H1 (cell line): ENCODE results near the gene POLR2H. TPM values are rescaled to one million over a fixed set of nuclear protein-coding genes. Genes with fewer than 3 reads are reported as not detected.

Experiments
- CTCF ChIA-PET: fragments of 300-600 bp; sonication (Branson Sonifier 250); formaldehyde crosslinking; loops from one replicate; lab custom pipeline; 2021; ENCODE audit not compliant: partially characterized antibody; lab: Charles Lee
- POLR2A ChIA-PET: fragments of 300-600 bp; sonication (Branson Sonifier 250); formaldehyde crosslinking; loops from one replicate; lab custom pipeline; 2021; ENCODE audit warnings: inconsistent platforms; ENCODE audit not compliant: partially characterized antibody; lab: Charles Lee
- DNase-seq, 2 experiments: peaks; one replicate each; pipeline versions ENCODE4 v3.0.0 to v3.0.0-alpha.2; 2010 to 2022; ENCODE audit warnings: low spot score in 2 of 2, low read depth in 1 of 2, mixed read lengths in 1 of 2
- FAIRE-seq: peaks from 2 replicates; lab custom pipeline; 2011; peaks lifted over from hg19 to GRCh38; lab: Jason Lieb, UNC
- H2AFZ ChIP-seq: 2 replicates; pipeline ENCODE4 v1.8.1; 2012; ENCODE audit warnings: low read length, inconsistent platforms
- H2AK5ac ChIP-seq: 2 replicates; pipeline ENCODE4 v1.6.1; 2013; ENCODE audit warnings: low read depth, low read length
- H2BK120ac ChIP-seq: replicated peaks from 2 replicates; pipeline ENCODE3; 2013; ENCODE audit warnings: low read depth, low read length, inconsistent platforms
- H2BK12ac ChIP-seq: 2 replicates; pipeline ENCODE4 v1.6.1; 2013; ENCODE audit warnings: low read depth, low read length
- H2BK15ac ChIP-seq: 2 replicates; pipeline ENCODE4 v1.6.1; 2013; ENCODE audit warnings: low read length
- H2BK20ac ChIP-seq: 2 replicates; pipeline ENCODE4 v1.6.1; 2013; ENCODE audit warnings: low read length
- H2BK5ac ChIP-seq: 2 replicates; pipeline ENCODE4 v1.6.1; 2013; ENCODE audit warnings: low read depth, low read length
- H3K14ac ChIP-seq: 2 replicates; pipeline ENCODE4 v1.6.1; 2013; ENCODE audit warnings: inconsistent platforms; ENCODE audit not compliant: insufficient read length
- H3K18ac ChIP-seq: 2 replicates; pipeline ENCODE4 v1.6.1; 2013; ENCODE audit warnings: low read length; ENCODE audit errors: extremely low read depth
- H3K23ac ChIP-seq: 2 replicates; pipeline ENCODE4 v1.6.1; 2013; ENCODE audit warnings: inconsistent platforms; ENCODE audit not compliant: insufficient read length
- H3K23me2 ChIP-seq: 2 replicates; pipeline ENCODE4 v1.6.1; 2013; ENCODE audit warnings: low read depth, low read length
- H3K27ac ChIP-seq: 2 replicates; pipeline ENCODE4 v1.6.1; 2011; ENCODE audit warnings: low read depth, low read length, inconsistent platforms
- H3K27me3 ChIP-seq, 4 experiments: replicated peaks in 1 of 4; 1 replicate in 1 of 4; 2 replicates in 3 of 4; pipeline versions ENCODE4 v1.6.1 to v1.8.1; 2011 to 2013; ENCODE audit warnings: low read length in 3 of 4, mild to moderate bottlenecking in 3 of 4, inconsistent platforms in 2 of 4, mixed read lengths in 2 of 4, moderate library complexity in 1 of 4; ENCODE audit not compliant: control insufficient read depth in 3 of 4, insufficient read depth in 3 of 4; ENCODE audit errors: extremely low read depth in 1 of 4
- H3K36me3 ChIP-seq, 4 experiments: 2 replicates each; pipeline versions ENCODE4 v1.6.1 to v1.8.1; 2011 to 2013; ENCODE audit warnings: mild to moderate bottlenecking in 4 of 4, low read length in 3 of 4, moderate library complexity in 2 of 4, control low read depth in 1 of 4, inconsistent platforms in 1 of 4; ENCODE audit not compliant: insufficient read depth in 4 of 4, control insufficient read depth in 2 of 4
- H3K4ac ChIP-seq: replicated peaks from 2 replicates; pipeline ENCODE3; 2013; ENCODE audit warnings: low read length, low read depth, mixed read lengths, inconsistent platforms; ENCODE audit not compliant: insufficient read length
- H3K4me1 ChIP-seq, 4 experiments: replicated peaks in 1 of 4; 1 replicate in 1 of 4; 2 replicates in 3 of 4; pipeline versions ENCODE4 v1.6.1 to v1.8.1; 2011 to 2013; ENCODE audit warnings: low read length in 3 of 4, inconsistent platforms in 2 of 4, mixed read lengths in 1 of 4; ENCODE audit not compliant: insufficient read depth in 4 of 4, control insufficient read depth in 3 of 4
- H3K4me2 ChIP-seq, 2 experiments: 2 replicates each; pipeline versions ENCODE4 v1.6.1 to v1.8.1; 2011 to 2013; ENCODE audit warnings: low read depth in 2 of 2, low read length in 2 of 2, control low read depth in 1 of 2, inconsistent platforms in 1 of 2, mild to moderate bottlenecking in 1 of 2; ENCODE audit not compliant: insufficient read depth in 1 of 2
- H3K4me3 ChIP-seq, 4 experiments: fragments of 200-600, 300-600 bp in 1 of 4; sonication (generic), shearing (Covaris generic), sonication (Bioruptor Twin) in 1 of 4; 2 replicates each; pipeline versions ENCODE4 v1.5.1 to v1.8.1; 2011 to 2016; ENCODE audit warnings: low read length in 4 of 4, low read depth in 3 of 4, control low read depth in 2 of 4, inconsistent platforms in 2 of 4, mild to moderate bottlenecking in 2 of 4, mixed read lengths in 1 of 4, moderate library complexity in 1 of 4; ENCODE audit not compliant: insufficient read depth in 2 of 4; ENCODE audit errors: extremely low read depth in 1 of 4
- H3K56ac ChIP-seq: replicated peaks from 2 replicates; pipeline ENCODE3; 2013; ENCODE audit warnings: low read depth, mild to moderate bottlenecking, mixed read lengths, low read length, inconsistent platforms; ENCODE audit not compliant: insufficient read length
- H3K79me1 ChIP-seq: 2 replicates; pipeline ENCODE4 v1.6.1; 2013; ENCODE audit warnings: low read depth, low read length, control low read depth
- H3K79me2 ChIP-seq, 2 experiments: 2 replicates each; pipeline versions ENCODE4 v1.6.1 to v1.8.1; 2012 to 2013; ENCODE audit warnings: low read length in 2 of 2, mild to moderate bottlenecking in 2 of 2, inconsistent platforms in 1 of 2; ENCODE audit not compliant: insufficient read depth in 2 of 2, control insufficient read depth in 1 of 2
- H3K9ac ChIP-seq, 4 experiments: replicated peaks in 1 of 4; 1 replicate in 1 of 4; 2 replicates in 3 of 4; pipeline versions ENCODE4 v1.6.1 to v1.8.1; 2011 to 2013; ENCODE audit warnings: low read depth in 3 of 4, low read length in 3 of 4, control low read depth in 2 of 4, mild to moderate bottlenecking in 2 of 4, moderate library complexity in 2 of 4, inconsistent platforms in 1 of 4; ENCODE audit errors: extremely low read depth in 1 of 4
- H3K9me3 ChIP-seq, 2 experiments: 2 replicates each; pipeline versions ENCODE4 v1.6.1 to v1.8.1; 2012 to 2013; ENCODE audit warnings: mild to moderate bottlenecking in 2 of 2, moderate library complexity in 2 of 2, control low read depth in 1 of 2, inconsistent platforms in 1 of 2, low read depth in 1 of 2, low read length in 1 of 2, mixed read lengths in 1 of 2; ENCODE audit not compliant: insufficient read depth in 2 of 2
- H4K20me1 ChIP-seq, 2 experiments: replicated peaks in 1 of 2; 2 replicates each; pipeline versions ENCODE3 to v1.8.1; 2011 to 2013; ENCODE audit warnings: inconsistent platforms in 2 of 2, low read length in 2 of 2, mild to moderate bottlenecking in 1 of 2; ENCODE audit not compliant: insufficient read depth in 2 of 2, control insufficient read depth in 1 of 2
- H4K5ac ChIP-seq: 2 replicates; pipeline ENCODE4 v1.6.1; 2013; ENCODE audit warnings: low read length, low read depth, mixed read lengths, inconsistent platforms; ENCODE audit not compliant: insufficient read length
- H4K8ac ChIP-seq: 2 replicates; pipeline ENCODE4 v1.8.0; 2013; ENCODE audit warnings: mild to moderate bottlenecking, moderate library complexity, low read length, inconsistent platforms; ENCODE audit not compliant: insufficient read depth; ENCODE audit errors: extremely low read depth
- H4K91ac ChIP-seq: replicated peaks from 2 replicates; pipeline ENCODE3; 2013; ENCODE audit warnings: low read length, mixed read lengths, inconsistent platforms; ENCODE audit not compliant: insufficient read length
- ASH2L ChIP-seq: fragments of 200-600, 300-600 bp; sonication (generic); IDR thresholded peaks from one replicate; pipeline ENCODE4 v1.7.1; 2017; ENCODE audit warnings: low read length
- BRCA1 ChIP-seq: IDR thresholded peaks from 2 replicates; pipeline ENCODE4 v1.6.1; 2012; ENCODE audit warnings: low read depth, low read length, improper control_type of control experiment
- CREB1 ChIP-seq: IDR thresholded peaks from 2 replicates; pipeline ENCODE4 v1.6.1; 2012; ENCODE audit warnings: inconsistent platforms
- E2F6 ChIP-seq: IDR thresholded peaks from 2 replicates; pipeline ENCODE4 v1.6.1; 2012; ENCODE audit warnings: inconsistent platforms
- HDAC2 ChIP-seq, 2 experiments: fragments of 300-600 bp in 1 of 2; sonication (generic) in 1 of 2; IDR thresholded peaks; 2 replicates each; pipeline ENCODE4 v1.6.1; 2011 to 2012; ENCODE audit warnings: low read depth in 2 of 2, low read length in 2 of 2, mild to moderate bottlenecking in 2 of 2, moderate library complexity in 2 of 2, borderline replicate concordance in 1 of 2, inconsistent platforms in 1 of 2
- NRF1 ChIP-seq: IDR thresholded peaks from 2 replicates; pipeline ENCODE4 v1.6.1; 2011; ENCODE audit warnings: mild to moderate bottlenecking, low read depth, low read length, improper control_type of control experiment
- POLR2A ChIP-seq, 2 experiments: IDR thresholded peaks; 1 replicate in 1 of 2; 2 replicates in 1 of 2; pipeline ENCODE4 v1.6.1; 2011; ENCODE audit warnings: low read depth in 2 of 2, low read length in 2 of 2, mild to moderate bottlenecking in 2 of 2; ENCODE audit errors: control extremely low read depth in 1 of 2
- POLR2AphosphoS5 ChIP-seq: IDR thresholded peaks from 2 replicates; pipeline ENCODE4 v1.6.1; 2011; ENCODE audit warnings: low read depth, low read length
- TAF1 ChIP-seq: IDR thresholded peaks from 2 replicates; pipeline ENCODE4 v1.6.1; 2011; ENCODE audit warnings: mild to moderate bottlenecking, low read depth, low read length
- TBP ChIP-seq: IDR thresholded peaks from 2 replicates; pipeline ENCODE4 v1.6.1; 2011; ENCODE audit warnings: low read depth, low read length, improper control_type of control experiment
- WGBS, 2 experiments: shearing (Covaris generic) in 1 of 2; methylation state at CpG; one replicate each; pipeline versions ENCODE4 v1.1.6 to v1.1.7; 2013 to 2015; ENCODE audit warnings: low lambda C conversion rate in 2 of 2, mixed read lengths in 2 of 2, inconsistent platforms in 1 of 2, low coverage in 1 of 2, missing lambda C conversion rate in 1 of 2; ENCODE audit not compliant: insufficient replicate concordance in 2 of 2, insufficient coverage in 1 of 2, insufficient read length in 1 of 2; ENCODE audit errors: extremely low coverage in 1 of 2, missing lambda C conversion rate in 1 of 2; 5-methylcytosine and 5-hydroxymethylcytosine counted together
- polyA plus RNA-seq, 7 experiments: library from polyadenylated mRNA; depleted of rRNA in 3 of 7; stranded (reverse) in 5 of 7; unstranded in 2 of 7; fragments of >200 nt in 5 of 7; fragments of 200-250 nt in 2 of 7; gene quantifications; 1 replicate in 5 of 7; 2 replicates in 1 of 7; 4 replicates in 1 of 7; pipeline versions ENCODE4 v1.2.1 to v1.2.3, GENCODE V29; 2011 to 2013; ENCODE audit warnings: missing spikeins in 2 of 7, mixed read lengths in 2 of 7
- total RNA-seq: library from RNA; stranded (reverse); fragmentation: NEBNext Ultra II Directional; extraction: Animal tissue kit (Norgen Biotek cat#: 25700); gene quantifications from 2 replicates; pipeline ENCODE4 v1.2.1, GENCODE V29; 2021

Gene POLR2H
- total and polyA plus RNA-seq, 2 of the 8 experiments (the other 6 are each of a cell fraction or from before 2014, with no cell fraction given), result 113 to 335 TPM

GRCh38 chr3:184362668-184363546 is 1.4 kb downstream of the POLR2H start:
- H3K14ac ChIP-seq, result no peak overlapping the region
- ChIA-PET POLR2A (interaction anchor here (0.6 to 5.2 kb wide), 22 partner anchors 9 to 186 kb away, joined by 3 to 32 read pairs (median 4); partner anchors contain the start of gene FAM131A), CTCF (interaction anchor here (1.1 to 7.1 kb wide), 9 partner anchors 9 to 184 kb away, joined by 3 to 47 read pairs (median 4); no protein-coding TSS in a partner anchor)
- peak overlapping the region; percentile 92 for H3K4ac ChIP-seq
- H4K5ac ChIP-seq, result peak overlapping the region; percentile 85
- peak overlapping the region; percentile 60; the same call in 1 of the 2 replicates for H2BK12ac ChIP-seq
- H2BK15ac ChIP-seq, result 0 out of 2 replicates have a peak overlapping the region, but pooled peaks have one; percentile 46
- H3K9ac ChIP-seq, result peak overlapping the region; percentile 59 to 92 (median 84)
- H3K4me3 ChIP-seq, result peak overlapping the region; percentile 77 to 88 (median 80)
- peak overlapping the region; percentile 81 for H3K18ac ChIP-seq
- H4K20me1 ChIP-seq, result peaks cover 8 to 15% of the 10 kb centered on the region in 2 experiments
- peak overlapping the region; percentile 23 for H4K91ac ChIP-seq
- H3K56ac ChIP-seq, result peak overlapping the region; percentile 72
- DNase-seq (peak; percentile 93 to 95), FAIRE-seq (peak; percentile 90)
- peak overlapping the region; percentile 92 for H3K27ac ChIP-seq
- H3K27me3 ChIP-seq, result peaks cover 0 to 8% (median 3%) of the 10 kb centered on the region in 4 experiments; a peak in 3 of 7 replicates
- no peaks in the 10 kb centered on the region for H3K9me3 ChIP-seq
- H3K4me2 ChIP-seq, result peak overlapping the region; percentile 94 to 98
- H2AK5ac ChIP-seq, result no peak overlapping the region; the same call in 1 of the 2 replicates
- 0 out of 2 replicates have a peak overlapping the region, but pooled peaks have one; percentile 15 for H2AFZ ChIP-seq
- 2% methylated on average over 56 of the region's 68 CpGs; no CpG with 5 or more reads in 1 of the 2 experiments for WGBS, 2 experiments
- H3K79me1 ChIP-seq, result 0 out of 2 replicates have a peak, but pooled peaks cover 3% of the 10 kb centered on the region
- peaks cover 3 to 18% (median 12%) of the 10 kb centered on the region in 4 experiments for H3K4me1 ChIP-seq
- no peak overlapping the region for H2BK20ac ChIP-seq
- H3K79me2 ChIP-seq, result peaks cover 0 to 15% of the 10 kb centered on the region in 2 experiments; a peak in 2 of 4 replicates
- peaks cover 7 to 25% (median 23%) of the 10 kb centered on the region in 4 experiments; a peak in 7 of 8 replicates for H3K36me3 ChIP-seq
- H3K23ac ChIP-seq, result no peak overlapping the region
- peaks cover 22% of the 10 kb centered on the region for H3K23me2 ChIP-seq
- H2BK120ac ChIP-seq, result no peak overlapping the region
- H2BK5ac ChIP-seq, result peak overlapping the region; percentile 93
- H4K8ac ChIP-seq, result peak overlapping the region; percentile 97; the same call in 1 of the 2 replicates
- peak; percentile 69 for TF ChIP-seq NRF1
- peak; percentile 85; the same call in 1 of the 2 replicates for TF ChIP-seq E2F6
- peak in 1 of 2 experiments; percentile 57; a peak in 1 of 4 replicates for TF ChIP-seq HDAC2 (IDR thresholded peaks at IDR 0.05; ENCODE audit: borderline replicate concordance in 1 of 2, low read depth in 2 of 2, low read length in 2 of 2)
- peak; percentile 63 for TF ChIP-seq CREB1
- TF ChIP-seq TBP, result peak; percentile 73
- peak in 1 of 2 experiments; percentile 86; a peak in 2 of 3 replicates for TF ChIP-seq POLR2A (IDR thresholded peaks at IDR 0.05; ENCODE audit: control extremely low read depth in 1 of 2, low read depth in 2 of 2, low read length in 2 of 2)
- TF ChIP-seq TAF1, result peak; percentile 81
- TF ChIP-seq POLR2AphosphoS5, result peak; percentile 78
- TF ChIP-seq ASH2L, result no peak
- TF ChIP-seq BRCA1, result 0 out of 2 replicates have a peak, but pooled peaks have one; percentile 49
